Heart left ventricle (tissue), 13 donors: Measurements from ENCODE around the gene GRIPAP1.
A peak's percentile ranks its signal among the peaks of the same experiment; 100 is the strongest.

Experiments used
- POLR2A ChIP-seq, 2 donors: fragments of 450-650 bp; IDR thresholded peaks; one replicate each; pipeline ENCODE4 v1.6.1; 2017; ENCODE audit warnings: antibody characterized with exemption in 2 of 2, mild to moderate bottlenecking in 2 of 2, moderate library complexity in 2 of 2
- TF ChIP-seq, protein P1 (sequence below), 12 donors: fragments of 200-600 bp; sonication (generic) in 4 of 12; IDR thresholded peaks; one replicate each; pipeline versions ENCODE4 v1.5.0 to v1.8.0; 2018 to 2022; ENCODE audit warnings: antibody characterized with exemption in 12 of 12, mild to moderate bottlenecking in 5 of 12
- donor health status: ischemic (EF 13 %, LVEDD 7.1; RV severe dilation, severe dysfunction).
- donor health status: DM: no; HTN: yes; CAD: no.
- donor health status: DM: no; HTN: no; CAD: no.
- donor health status: ischemic (EF 25% LVEDD 6.9; RV normal size, moderate dysfunction).
- donor health status: ischemic (EF 25% LVEDD 5.7; RV mildly dilated, moderate dysfunction).
- donor health status: ischemic (EF 35%, LVEDD 5.7; RV mildly dilated, moderate dysfunction).
- donor health status: nonischemic (EF 11% LVEDD 7.7; RV severe dilation, severe dysfunction).
- donor health status: DM: yes; HTN: yes; CAD: no.
- donor health status: PGD.
- donor health status: ischemic (EF 29% LVEDD 5.4; RV normal size, mild dysfunction).
- donor health status: nonischemic (EF 23%, LVEDD 6.1; RV moderate dilation, normal function).

DNA sequence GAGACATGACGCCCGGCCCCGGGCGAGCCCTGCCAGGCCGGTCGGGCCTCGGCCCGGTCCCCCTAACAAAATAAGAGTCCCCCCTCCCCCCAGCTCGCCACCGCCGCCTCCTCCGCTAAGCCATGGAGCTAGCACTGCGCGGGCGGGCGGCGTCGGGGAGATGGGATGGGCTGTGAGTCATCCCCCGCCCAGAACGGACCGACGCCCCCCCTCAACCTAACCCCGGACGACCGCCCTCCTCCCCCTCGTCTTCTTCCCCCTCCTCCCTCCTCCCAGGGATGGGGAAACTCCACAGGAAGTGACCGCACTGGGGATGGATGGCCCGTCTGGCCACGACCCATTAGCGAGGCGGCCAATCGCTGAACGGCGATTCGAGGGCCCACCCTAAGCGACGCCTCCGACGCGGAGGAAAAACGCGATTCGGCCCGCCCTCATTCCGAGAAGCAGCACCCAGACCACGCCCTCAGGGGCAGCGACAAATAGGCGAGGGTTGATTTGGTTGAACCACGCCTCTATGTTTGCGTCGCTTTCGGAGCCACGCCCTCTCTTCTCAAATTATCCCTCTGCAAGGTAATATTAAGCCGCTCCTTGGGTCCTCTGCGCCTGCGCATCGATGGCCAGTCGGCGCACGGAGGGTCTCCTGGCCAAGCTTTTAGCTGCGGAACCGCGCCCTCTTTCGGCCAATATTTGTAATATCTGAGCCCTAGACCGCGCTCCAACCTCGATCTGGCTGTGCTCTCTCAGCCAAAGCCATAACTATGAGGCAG lies 41.3 kb upstream of the GRIPAP1 start, which contains the start of gene TFE3:
- TF ChIP-seq, protein P1, sequence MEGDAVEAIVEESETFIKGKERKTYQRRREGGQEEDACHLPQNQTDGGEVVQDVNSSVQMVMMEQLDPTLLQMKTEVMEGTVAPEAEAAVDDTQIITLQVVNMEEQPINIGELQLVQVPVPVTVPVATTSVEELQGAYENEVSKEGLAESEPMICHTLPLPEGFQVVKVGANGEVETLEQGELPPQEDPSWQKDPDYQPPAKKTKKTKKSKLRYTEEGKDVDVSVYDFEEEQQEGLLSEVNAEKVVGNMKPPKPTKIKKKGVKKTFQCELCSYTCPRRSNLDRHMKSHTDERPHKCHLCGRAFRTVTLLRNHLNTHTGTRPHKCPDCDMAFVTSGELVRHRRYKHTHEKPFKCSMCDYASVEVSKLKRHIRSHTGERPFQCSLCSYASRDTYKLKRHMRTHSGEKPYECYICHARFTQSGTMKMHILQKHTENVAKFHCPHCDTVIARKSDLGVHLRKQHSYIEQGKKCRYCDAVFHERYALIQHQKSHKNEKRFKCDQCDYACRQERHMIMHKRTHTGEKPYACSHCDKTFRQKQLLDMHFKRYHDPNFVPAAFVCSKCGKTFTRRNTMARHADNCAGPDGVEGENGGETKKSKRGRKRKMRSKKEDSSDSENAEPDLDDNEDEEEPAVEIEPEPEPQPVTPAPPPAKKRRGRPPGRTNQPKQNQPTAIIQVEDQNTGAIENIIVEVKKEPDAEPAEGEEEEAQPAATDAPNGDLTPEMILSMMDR (IDR thresholded peaks at IDR 0.05), result peak; percentile 47 to 72 (median 62)
- TF ChIP-seq POLR2A (IDR thresholded peaks at IDR 0.05), result peak; percentile 19 to 69
